Endometrial microvascular endothelial cells (primary cell): Measurements from ENCODE around the gene ASB3. TPM values are rescaled to one million over a fixed set of nuclear protein-coding genes. Genes with fewer than 3 reads are reported as not detected.
"Not testable (repeated sequence)": the region's sequence is repeated elsewhere in the genome, so short reads cannot be mapped to it uniquely, and the experiment has no call there.

Experiments
- in situ Hi-C: cut with HindIII; loops from 2 replicates; pipeline ENCODE4 v1.10.0; 2017; ENCODE audit warnings: low sequenced_read_pairs, low pct_unique_long_range_greater_than_20kb; ENCODE audit errors: inconsistent ontology term
- total RNA-seq: library from RNA; depleted of rRNA; stranded (reverse); fragments of >200 nt; gene quantifications from one replicate; pipeline ENCODE4 v1.2.3, GENCODE V29; 2015; ENCODE audit errors: inconsistent ontology term

Gene ASB3
- total RNA-seq, 1 donor from 2014 or later = 15.1 TPM

- in situ Hi-C loops = no loop called here
Measured at GRCh38 chr2:53672881-53673522, 113.8 kb downstream of the ASB3 start.

GRCh38 chr2:53670331-53670730, 116.4 kb downstream of the ASB3 start:
- in situ Hi-C loops = no loop called here

- in situ Hi-C loops = no loop called here
Measured at GRCh38 chr2:53668624-53669026, 118.1 kb downstream of the ASB3 start.

GRCh38 chr2:53667130-53667529, 119.6 kb downstream of the ASB3 start:
- in situ Hi-C loops = not testable (repeated sequence)

- in situ Hi-C loops = no loop called here
Measured at GRCh38 chr2:53660886-53661285, 125.9 kb downstream of the ASB3 start.

- in situ Hi-C loops = not testable (repeated sequence)
Measured at GRCh38 chr2:53658474-53658873, 128.3 kb downstream of the ASB3 start.

- in situ Hi-C loops = no loop called here
Measured at GRCh38 chr2:53655256-53655655, 131.5 kb downstream of the ASB3 start.

- in situ Hi-C loops = no loop called here
Measured at GRCh38 chr2:53654396-53654795, 132.4 kb downstream of the ASB3 start.

- in situ Hi-C loops = no loop called here
Measured at GRCh38 chr2:53652131-53652530, 134.6 kb downstream of the ASB3 start.

GRCh38 chr2:53646788-53647187, 140.0 kb downstream of the ASB3 start:
- in situ Hi-C loops = no loop called here

- in situ Hi-C loops = no loop called here
Measured at GRCh38 chr2:53641290-53641689, 145.5 kb downstream of the ASB3 start.

GRCh38 chr2:53640466-53640865, 146.3 kb downstream of the ASB3 start:
- in situ Hi-C loops = no loop called here

GRCh38 chr2:53636596-53636995, 150.2 kb downstream of the ASB3 start:
- in situ Hi-C loops = no loop called here

GRCh38 chr2:53636109-53636508, 150.6 kb downstream of the ASB3 start:
- in situ Hi-C loops = no loop called here

- in situ Hi-C loops = no loop called here
Measured at GRCh38 chr2:53635694-53636093, 151.1 kb downstream of the ASB3 start.

- in situ Hi-C loops = no loop called here
Measured at GRCh38 chr2:53633441-53633840, 153.3 kb downstream of the ASB3 start.

GRCh38 chr2:53632714-53633113, 154.0 kb downstream of the ASB3 start:
- in situ Hi-C loops = no loop called here

GRCh38 chr2:53632126-53632460, 154.7 kb downstream of the ASB3 start:
- in situ Hi-C loops = no loop called here

- in situ Hi-C loops = no loop called here
Measured at GRCh38 chr2:53631313-53632125, 155.2 kb downstream of the ASB3 start.

- in situ Hi-C loops = no loop called here
Measured at GRCh38 chr2:53630026-53630606, 156.6 kb downstream of the ASB3 start.
